A549 (cell line): ENCODE data around the gene LANCL2. TPM values are rescaled to one million over a fixed set of nuclear protein-coding genes. Genes with fewer than 3 reads are reported as not detected.

Source experiments
- ATAC-seq, 2 experiments: fragments of 200-7000 bp in 1 of 2; fragments of >200 bp in 1 of 2; cut with Nextera tagmentation in 1 of 2; cut with Tn5 transposase in 1 of 2; 3 replicates each; pipeline versions ENCODE4 v1.8.0 to v1.9.1; 2018 to 2020; ENCODE audit warnings: mild to moderate bottlenecking in 1 of 2, moderate library complexity in 1 of 2
- CTCF ChIA-PET: fragments of 300-600 bp; sonication (Branson Sonifier 250); formaldehyde crosslinking; extraction: SDS; loops from one replicate; lab custom pipeline; 2021; ENCODE audit warnings: antibody characterized with exemption, inconsistent platforms; lab: Yijun Ruan, JAX
- POLR2A ChIA-PET: fragments of 350-600 bp; formaldehyde crosslinking; extraction: SDS; loops from one replicate; lab custom pipeline; 2021; ENCODE audit warnings: antibody characterized with exemption, inconsistent platforms; lab: Yijun Ruan, JAX
- DNase-seq, 2 experiments: peaks; one replicate each; pipeline versions ENCODE4 v3.0.0 to v3.0.0-alpha.2; 2011 to 2016; ENCODE audit warnings: low read depth in 1 of 2, low spot score in 1 of 2
- FAIRE-seq: peaks from 2 replicates; lab custom pipeline; 2011; peaks lifted over from hg19 to GRCh38; lab: Jason Lieb, UNC
- H3K27ac ChIP-seq, 2 experiments: fragments of >200 bp; sonication (Bioruptor Twin); formaldehyde crosslinking; 3 replicates each; pipeline ENCODE4 v1.5.1; 2016 to 2017
- H3K4me1 ChIP-seq: fragments of >200 bp; sonication (Bioruptor Twin); formaldehyde crosslinking; 3 replicates; pipeline ENCODE4 v1.6.1; 2016
- H3K4me2 ChIP-seq: fragments of >200 bp; sonication (Bioruptor Twin); formaldehyde crosslinking; 3 replicates; pipeline ENCODE4 v1.6.1; 2016
- H3K4me3 ChIP-seq: fragments of >200 bp; sonication (Bioruptor Twin); formaldehyde crosslinking; 3 replicates; pipeline ENCODE4 v1.5.1; 2016
- H3K9me3 ChIP-seq: fragments of >200 bp; sonication (Bioruptor Twin); formaldehyde crosslinking; 3 replicates; pipeline ENCODE4 v1.6.1; 2016
- E2F6 ChIP-seq: IDR thresholded peaks from 2 replicates; pipeline ENCODE4 v1.6.1; 2012; ENCODE audit warnings: low read depth, borderline replicate concordance
- EHF ChIP-seq: fragments of 250-450 bp; sonication (Bioruptor Pico); IDR thresholded peaks from 2 replicates; pipeline ENCODE4 v1.5.0; 2020; ENCODE audit warnings: mild to moderate bottlenecking
- FOSL2 ChIP-seq, 2 experiments: fragments of 450-650 bp in 1 of 2; fragments of >200 bp in 1 of 2; sonication (Bioruptor Twin) in 1 of 2; formaldehyde crosslinking; IDR thresholded peaks; 2 replicates each; pipeline versions ENCODE4 v1.5.0 to v1.6.1; 2016 to 2020; ENCODE audit warnings: mild to moderate bottlenecking in 1 of 2, moderate library complexity in 1 of 2
- FOXS1 ChIP-seq: fragments of 250-450 bp; sonication (Bioruptor Pico); IDR thresholded peaks from 2 replicates; pipeline ENCODE4 v1.5.0; 2020; ENCODE audit warnings: mild to moderate bottlenecking, moderate library complexity
- HDAC2 ChIP-seq: fragments of 200-600 bp; sonication (generic); IDR thresholded peaks from 2 replicates; pipeline ENCODE4 v1.6.1; 2016
- HEYL ChIP-seq: fragments of 250-450 bp; sonication (Bioruptor Pico); IDR thresholded peaks from 2 replicates; pipeline ENCODE4 v1.8.0; 2021; ENCODE audit warnings: mild to moderate bottlenecking, moderate library complexity
- HOXB5 ChIP-seq: fragments of 250-450 bp; sonication (Bioruptor Pico); IDR thresholded peaks from 2 replicates; pipeline ENCODE4 v1.5.0; 2020; ENCODE audit warnings: mild to moderate bottlenecking, moderate library complexity
- KDM1A ChIP-seq: fragments of 200-600 bp; sonication (generic); IDR thresholded peaks from 2 replicates; pipeline ENCODE4 v1.6.1; 2016; ENCODE audit warnings: low read depth, mild to moderate bottlenecking
- NPAS2 ChIP-seq: fragments of 250-450 bp; sonication (Bioruptor Pico); IDR thresholded peaks from 2 replicates; pipeline ENCODE4 v1.8.0; 2022; ENCODE audit warnings: mild to moderate bottlenecking, moderate library complexity, borderline replicate concordance
- PBX3 ChIP-seq: IDR thresholded peaks from 2 replicates; pipeline ENCODE4 v1.6.1; 2012
- POLR2AphosphoS2 ChIP-seq: conservative IDR thresholded peaks from 2 replicates; pipeline ENCODE4 v1.6.1; 2012; ENCODE audit warnings: low read length, improper control_type of control experiment, inconsistent platforms
- RAD21 ChIP-seq, 2 experiments: fragments of >200 bp in 1 of 2; sonication (Bioruptor Twin) in 1 of 2; formaldehyde crosslinking in 1 of 2; IDR thresholded peaks in 1 of 2; conservative IDR thresholded peaks in 1 of 2; 2 replicates in 1 of 2; 3 replicates in 1 of 2; pipeline ENCODE4 v1.6.1; 2012 to 2018; ENCODE audit warnings: inconsistent platforms in 1 of 2
- ZC3H11A ChIP-seq: fragments of 450-650 bp; IDR thresholded peaks from 2 replicates; pipeline ENCODE4 v1.6.1; 2014; ENCODE audit warnings: antibody characterized with exemption, mild to moderate bottlenecking
- ZNF302 ChIP-seq: fragments of 250-450 bp; sonication (Bioruptor Pico); IDR thresholded peaks from 2 replicates; pipeline ENCODE4 v1.9.0; 2021; ENCODE audit warnings: inconsistent platforms, mild to moderate bottlenecking, moderate library complexity
- WGBS: methylation state at CpG from one replicate; pipeline ENCODE4 v1.1.6; 2017; ENCODE audit errors: missing lambda C conversion rate; 5-methylcytosine and 5-hydroxymethylcytosine counted together
- polyA plus RNA-seq, 4 experiments: library from polyadenylated mRNA; depleted of rRNA in 3 of 4; stranded (reverse); fragments of >200 nt; fragmentation: RNase III in 1 of 4; extraction: RNeasy Plus Mini Kit Qiagen cat#74134 plus additional on column Dnase treatment in 1 of 4; gene quantifications; 2 replicates in 3 of 4; 3 replicates in 1 of 4; pipeline ENCODE4 v1.2.3, GENCODE V29; 2011 to 2017

Gene LANCL2
- polyA plus RNA-seq, 2 of the 4 experiments (the other 2 are of a cell fraction) = 8.0 to 12.4 TPM

GRCh38 chr7:55441774-55442522, 76.8 kb downstream of the LANCL2 start:
- ChIA-PET CTCF (interaction anchor here (0.7 kb wide), 1 partner anchor 152 kb away, joined by 4 read pairs; no protein-coding TSS in a partner anchor), POLR2A (no interaction called here)
- Histone ChIP-seq H3K4me1 (no peaks in the 10 kb centered on the region), H3K4me3 (no peak overlapping the region), H3K27ac (no peak overlapping the region), H3K9me3 (no peaks in the 10 kb centered on the region), H3K4me2 (no peak overlapping the region)
- no peak for TF ChIP-seq EHF (CRISPR knock-in tag)
- ATAC-seq (no peak), DNase-seq (no peak), FAIRE-seq (no peak)
- WGBS = 54% methylated on average over 7 of the region's 7 CpGs

GRCh38 chr7:55444786-55445185, 79.6 kb downstream of the LANCL2 start:
- Histone ChIP-seq H3K4me1 (no peaks in the 10 kb centered on the region), H3K9me3 (no peaks in the 10 kb centered on the region), H3K4me3 (no peak overlapping the region), H3K4me2 (no peak overlapping the region)
- CTCF ChIA-PET = interaction anchor here (3.0 kb wide), 1 partner anchor 12 kb away, joined by 16 read pairs; no protein-coding TSS in a partner anchor
- POLR2A ChIA-PET = no interaction called here
- 41% methylated on average over 1 of the region's 1 CpG for WGBS
- no peak for ATAC-seq
- TF ChIP-seq RAD21 (conservative IDR thresholded peaks at IDR 0.05 in 1 of 2, IDR thresholded peaks at IDR 0.05 in 1 of 2) = no peak
- no peak for TF ChIP-seq HEYL (CRISPR knock-in tag)
- no peak for TF ChIP-seq FOXS1 (CRISPR knock-in tag)
- no peak for TF ChIP-seq HOXB5
- TF ChIP-seq HDAC2 = no peak
- TF ChIP-seq, all 56 proteins: peak for 0
- no peak for DNase-seq
- no peak for FAIRE-seq
- no peak overlapping the region for H3K27ac ChIP-seq

GRCh38 chr7:55448526-55448925, 83.4 kb downstream of the LANCL2 start:
- CTCF ChIA-PET = interaction anchor here (0.6 kb wide), 1 partner anchor 49 kb away, joined by 3 read pairs; no protein-coding TSS in a partner anchor
- Histone ChIP-seq H3K4me3 (no peak overlapping the region), H3K27ac (no peak overlapping the region), H3K9me3 (no peaks in the 10 kb centered on the region), H3K4me2 (no peak overlapping the region), H3K4me1 (no peaks in the 10 kb centered on the region)
- DNase-seq (no peak), FAIRE-seq (no peak), ATAC-seq (no peak)
- 78% methylated on average over 12 of the region's 22 CpGs for WGBS
- POLR2A ChIA-PET = no interaction called here
- no peak for TF ChIP-seq PBX3
- TF ChIP-seq NPAS2 (CRISPR knock-in tag) = no peak
- no peak for TF ChIP-seq ZNF302 (CRISPR knock-in tag)
- TF ChIP-seq ZC3H11A = no peak
- no peak for TF ChIP-seq FOSL2 (IDR thresholded peaks at IDR 0.05)
- no peak for TF ChIP-seq FOSL2 (CRISPR knock-in tag; IDR thresholded peaks at IDR 0.05)

- ATAC-seq (no peak), FAIRE-seq (no peak), DNase-seq (no peak)
- Histone ChIP-seq H3K4me3 (no peak overlapping the region), H3K4me1 (no peaks in the 10 kb centered on the region), H3K4me2 (no peak overlapping the region), H3K9me3 (no peaks in the 10 kb centered on the region), H3K27ac (no peak overlapping the region)
- no peak for TF ChIP-seq KDM1A
- no peak for TF ChIP-seq POLR2AphosphoS2
- no peak for TF ChIP-seq EHF (CRISPR knock-in tag)
- no peak for TF ChIP-seq E2F6
- POLR2A ChIA-PET = no interaction called here
- WGBS = 86% methylated on average over 41 of the region's 56 CpGs
- CTCF ChIA-PET = interaction anchor here (0.6 kb wide), 1 partner anchor 48 kb away, joined by 3 read pairs; no protein-coding TSS in a partner anchor
Measured at GRCh38 chr7:55449205-55449991, 84.3 kb downstream of the LANCL2 start.
